CD4-positive, alpha-beta memory T cell (primary cell): Measurements from ENCODE around the gene PITPNM1. TPM values are rescaled to one million over a fixed set of nuclear protein-coding genes. Genes with fewer than 3 reads are reported as not detected.

Source experiments
- CTCF ChIA-PET: fragments of 350-600 bp; sonication (Branson Sonifier 250); formaldehyde crosslinking; loops from one replicate; lab custom pipeline; 2021; ENCODE audit warnings: inconsistent platforms; ENCODE audit not compliant: partially characterized antibody; lab: Charles Lee
- POLR2A ChIA-PET: fragments of 350-600 bp; sonication (Branson Sonifier 250); formaldehyde crosslinking; loops from one replicate; lab custom pipeline; 2021; ENCODE audit not compliant: partially characterized antibody; lab: Charles Lee
- DNase-seq, 5 donors: peaks; one replicate each; pipeline versions ENCODE4 v3.0.0 to v3.0.0-alpha.2; 2020 to 2022; ENCODE audit warnings: mixed read lengths in 1 of 5
- H3K27ac ChIP-seq: one replicate; pipeline ENCODE4 v1.7.0; 2013; ENCODE audit warnings: low read depth, low read length
- H3K27me3 ChIP-seq: 2 replicates; pipeline ENCODE4 v1.7.0; 2013; ENCODE audit warnings: mild to moderate bottlenecking, low read length, moderate library complexity; ENCODE audit not compliant: insufficient read depth
- H3K36me3 ChIP-seq: 2 replicates; pipeline ENCODE4 v1.7.0; 2013; ENCODE audit warnings: mild to moderate bottlenecking, low read length, moderate library complexity; ENCODE audit not compliant: insufficient read depth
- H3K4me1 ChIP-seq: 2 replicates; pipeline ENCODE4 v1.7.0; 2013; ENCODE audit warnings: mild to moderate bottlenecking, low read length, moderate library complexity; ENCODE audit not compliant: insufficient read depth
- H3K4me3 ChIP-seq, 2 donors: one replicate each; pipeline ENCODE4 v1.7.0; 2013; ENCODE audit warnings: low read length in 2 of 2, mild to moderate bottlenecking in 1 of 2
- H3K9me3 ChIP-seq, 2 donors: one replicate each; pipeline ENCODE4 v1.7.0; 2013; ENCODE audit warnings: low read length in 2 of 2, control low read depth in 1 of 2; ENCODE audit not compliant: control insufficient read depth in 1 of 2
- H3K27ac Mint-ChIP-seq, 7 donors: one replicate each; pipeline ENCODE4 v1.8.0; 2020 to 2021; ENCODE audit warnings: mixed read lengths in 7 of 7, mild to moderate bottlenecking in 6 of 7, inconsistent platforms in 3 of 7, moderate library complexity in 3 of 7
- H3K27me3 Mint-ChIP-seq, 2 donors: one replicate each; pipeline ENCODE4 v1.8.0; 2020 to 2021; ENCODE audit warnings: mixed read lengths in 2 of 2
- H3K36me3 Mint-ChIP-seq, 2 donors: one replicate each; pipeline ENCODE4 v1.8.0; 2020 to 2021; ENCODE audit warnings: mixed read lengths in 2 of 2, inconsistent platforms in 1 of 2, mild to moderate bottlenecking in 1 of 2
- H3K4me1 Mint-ChIP-seq, 4 donors: one replicate each; pipeline ENCODE4 v1.8.0; 2020 to 2021; ENCODE audit warnings: mixed read lengths in 4 of 4, mild to moderate bottlenecking in 1 of 4
- H3K4me3 Mint-ChIP-seq, 8 donors: one replicate each; pipeline ENCODE4 v1.8.0; 2020 to 2021; ENCODE audit warnings: mixed read lengths in 8 of 8, mild to moderate bottlenecking in 7 of 8, moderate library complexity in 6 of 8, inconsistent platforms in 3 of 8
- H3K9me3 Mint-ChIP-seq, 8 donors: one replicate each; pipeline ENCODE4 v1.8.0; 2020 to 2021; ENCODE audit warnings: mixed read lengths in 8 of 8, mild to moderate bottlenecking in 5 of 8, inconsistent platforms in 3 of 8, moderate library complexity in 1 of 8
- intact Hi-C: fragments of 100-400 bp; cut with micrococcal nuclease; formaldehyde crosslinking; loops from one replicate; pipeline ENCODE4 v1.15.1; 2023
- polyA plus RNA-seq, 2 donors: library from polyadenylated mRNA; unstranded; fragments of 300-500 nt; fragmentation: Illumina TruSeq; gene quantifications; one replicate each; pipeline ENCODE4 v1.2.3, GENCODE V29; 2021
- total RNA-seq, 2 experiments: library from RNA; stranded (reverse); gene quantifications; one replicate each; pipeline ENCODE4 v1.2.3, GENCODE V29; 2021

Gene PITPNM1
- total and polyA plus RNA-seq, 4 experiments from 2014 or later, result 15.0 to 143 (median 90.1) TPM

GRCh38 chr11:67543585-67543984 is 38.4 kb upstream of the PITPNM1 start:
- intact Hi-C loops, result no loop called here
- Mint-ChIP-seq H3K9me3 (no peaks in the 10 kb centered on the region), H3K36me3 (no peaks in the 10 kb centered on the region), H3K4me3 (no peak overlapping the region), H3K27ac (peak overlapping the region in 1 of 7 donors; percentile 15), H3K27me3 (peaks cover 1 to 2% of the 10 kb centered on the region in 2 donors), H3K4me1 (peaks cover 0 to 1% (median 0%) of the 10 kb centered on the region in 4 donors)
- no peak overlapping the region for H3K4me3 ChIP-seq
- POLR2A ChIA-PET, result no interaction called here
- CTCF ChIA-PET, result no interaction called here
- no peaks in the 10 kb centered on the region for H3K27me3 ChIP-seq
- no peaks in the 10 kb centered on the region for H3K4me1 ChIP-seq
- no peaks in the 10 kb centered on the region for H3K9me3 ChIP-seq
- H3K36me3 ChIP-seq, result no peaks in the 10 kb centered on the region
- no peak overlapping the region for H3K27ac ChIP-seq
- DNase-seq, result no peak

- H3K27me3 ChIP-seq, result no peaks in the 10 kb centered on the region
- no peaks in the 10 kb centered on the region for H3K4me1 ChIP-seq
- no peak overlapping the region for H3K4me3 Mint-ChIP-seq
- POLR2A ChIA-PET, result no interaction called here
- H3K36me3 Mint-ChIP-seq, result no peaks in the 10 kb centered on the region
- no peaks in the 10 kb centered on the region for H3K9me3 Mint-ChIP-seq
- intact Hi-C loops, result no loop called here
- H3K9me3 ChIP-seq, result no peaks in the 10 kb centered on the region
- CTCF ChIA-PET, result no interaction called here
- H3K4me3 ChIP-seq, result no peak overlapping the region
- H3K36me3 ChIP-seq, result no peaks in the 10 kb centered on the region
- peak overlapping the region in 1 of 7 donors; percentile 62 for H3K27ac Mint-ChIP-seq
- peaks cover 1 to 2% of the 10 kb centered on the region in 2 donors for H3K27me3 Mint-ChIP-seq
- peaks cover 0 to 1% (median 0%) of the 10 kb centered on the region in 4 donors for H3K4me1 Mint-ChIP-seq
- no peak for DNase-seq
- H3K27ac ChIP-seq, result no peak overlapping the region
Observed at GRCh38 chr11:67542971-67543370, 37.8 kb upstream of the PITPNM1 start.

GRCh38 chr11:67542169-67542568 is 37.0 kb upstream of the PITPNM1 start:
- H3K4me3 Mint-ChIP-seq, result no peak overlapping the region
- Histone ChIP-seq H3K9me3 (no peaks in the 10 kb centered on the region), H3K27ac (no peak overlapping the region), H3K36me3 (no peaks in the 10 kb centered on the region), H3K4me3 (no peak overlapping the region), H3K27me3 (no peaks in the 10 kb centered on the region), H3K4me1 (no peaks in the 10 kb centered on the region)
- no peaks in the 10 kb centered on the region for H3K36me3 Mint-ChIP-seq
- H3K27me3 Mint-ChIP-seq, result peaks cover 1 to 2% of the 10 kb centered on the region in 2 donors
- POLR2A ChIA-PET, result no interaction called here
- H3K27ac Mint-ChIP-seq, result no peak overlapping the region
- H3K4me1 Mint-ChIP-seq, result peaks cover 0 to 1% (median 0%) of the 10 kb centered on the region in 4 donors
- intact Hi-C loops, result no loop called here
- no peaks in the 10 kb centered on the region for H3K9me3 Mint-ChIP-seq
- no peak for DNase-seq
- CTCF ChIA-PET, result no interaction called here

- no peak overlapping the region for H3K4me3 ChIP-seq
- no peak for DNase-seq
- H3K4me1 ChIP-seq, result no peaks in the 10 kb centered on the region
- H3K9me3 ChIP-seq, result no peaks in the 10 kb centered on the region
- H3K27me3 ChIP-seq, result no peaks in the 10 kb centered on the region
- H3K27ac ChIP-seq, result no peak overlapping the region
- no peaks in the 10 kb centered on the region for H3K9me3 Mint-ChIP-seq
- H3K36me3 Mint-ChIP-seq, result no peaks in the 10 kb centered on the region
- no peaks in the 10 kb centered on the region for H3K27me3 Mint-ChIP-seq
- intact Hi-C loops, result no loop called here
- no peaks in the 10 kb centered on the region for H3K36me3 ChIP-seq
- H3K4me1 Mint-ChIP-seq, result no peaks in the 10 kb centered on the region
- no peak overlapping the region for H3K4me3 Mint-ChIP-seq
- H3K27ac Mint-ChIP-seq, result peak overlapping the region in 1 of 7 donors; percentile 57
- ChIA-PET POLR2A (no interaction called here), CTCF (no interaction called here)
Observed at GRCh38 chr11:67541198-67541597, 36.0 kb upstream of the PITPNM1 start.

- peaks cover 0 to 9% (median 2%) of the 10 kb centered on the region in 8 donors for H3K9me3 Mint-ChIP-seq
Observed at GRCh38 chr11:67539550-67539949, 34.4 kb upstream of the PITPNM1 start.

GRCh38 chr11:67538823-67539505 is 33.8 kb upstream of the PITPNM1 start:
- intact Hi-C loops, result no loop called here

More at GRCh38 chr11:67539550-67539949, 34.4 kb upstream of the PITPNM1 start:
- Mint-ChIP-seq H3K36me3 (no peaks in the 10 kb centered on the region), H3K27ac (no peak overlapping the region), H3K27me3 (peaks cover 0 to 1% of the 10 kb centered on the region in 2 donors), H3K4me3 (no peak overlapping the region), H3K4me1 (no peaks in the 10 kb centered on the region)
- Histone ChIP-seq H3K27ac (no peak overlapping the region), H3K9me3 (no peaks in the 10 kb centered on the region), H3K4me3 (no peak overlapping the region), H3K4me1 (no peaks in the 10 kb centered on the region), H3K36me3 (no peaks in the 10 kb centered on the region), H3K27me3 (no peaks in the 10 kb centered on the region)
- intact Hi-C loops, result no loop called here
- ChIA-PET CTCF (no interaction called here), POLR2A (no interaction called here)
- DNase-seq, result no peak

GRCh38 chr11:67538306-67538705 is 33.1 kb upstream of the PITPNM1 start:
- intact Hi-C loops, result no loop called here
- no peaks in the 10 kb centered on the region for H3K27me3 ChIP-seq
- H3K36me3 Mint-ChIP-seq, result peaks cover 0 to 4% of the 10 kb centered on the region in 2 donors
- H3K9me3 Mint-ChIP-seq, result peaks cover 2 to 20% (median 11%) of the 10 kb centered on the region in 8 donors
- no peaks in the 10 kb centered on the region for H3K36me3 ChIP-seq
- H3K27ac ChIP-seq, result no peak overlapping the region
- no peak overlapping the region for H3K4me3 Mint-ChIP-seq
- CTCF ChIA-PET, result no interaction called here
- H3K9me3 ChIP-seq, result no peaks in the 10 kb centered on the region
- H3K4me3 ChIP-seq, result no peak overlapping the region
- H3K27me3 Mint-ChIP-seq, result peaks cover 4 to 6% of the 10 kb centered on the region in 2 donors
- no peak overlapping the region for H3K27ac Mint-ChIP-seq
- DNase-seq, result no peak
- no peaks in the 10 kb centered on the region for H3K4me1 Mint-ChIP-seq
- H3K4me1 ChIP-seq, result no peaks in the 10 kb centered on the region
- POLR2A ChIA-PET, result no interaction called here

More at GRCh38 chr11:67538823-67539505, 33.8 kb upstream of the PITPNM1 start:
- Mint-ChIP-seq H3K27me3 (peaks cover 1 to 3% of the 10 kb centered on the region in 2 donors), H3K4me1 (no peaks in the 10 kb centered on the region), H3K36me3 (peaks cover 0 to 1% of the 10 kb centered on the region in 2 donors), H3K27ac (no peak overlapping the region), H3K4me3 (no peak overlapping the region), H3K9me3 (peaks cover 0 to 14% (median 7%) of the 10 kb centered on the region in 8 donors)
- H3K36me3 ChIP-seq, result no peaks in the 10 kb centered on the region
- no peak overlapping the region for H3K27ac ChIP-seq
- no peak for DNase-seq
- H3K4me1 ChIP-seq, result no peaks in the 10 kb centered on the region
- ChIA-PET POLR2A (no interaction called here), CTCF (no interaction called here)
- H3K4me3 ChIP-seq, result no peak overlapping the region
- no peaks in the 10 kb centered on the region for H3K9me3 ChIP-seq
- no peaks in the 10 kb centered on the region for H3K27me3 ChIP-seq
